ENCODE results near the gene GATAD2A.
"Not testable (repeated sequence)": the region's sequence is repeated elsewhere in the genome, so short reads cannot be mapped to it uniquely, and the experiment has no call there.

Gene GATAD2A

GRCh38 chr19:19438366-19439175, 33.1 kb downstream of the GATAD2A start:
- H3K4me3 ChIP-seq (ENCODE audit: low read length) = no peak overlapping the region
- DNase-seq (ENCODE audit: low read depth, low spot score) = no peak

- DNase-seq (ENCODE audit: low read depth, low spot score) = no peak
- H3K4me3 ChIP-seq (ENCODE audit: low read length) = no peak overlapping the region
Measured at GRCh38 chr19:19439176-19439482, 33.7 kb downstream of the GATAD2A start.

GRCh38 chr19:19443283-19443682, 37.8 kb downstream of the GATAD2A start:
- no peak for DNase-seq (ENCODE audit: low read depth, low spot score)
- no peak overlapping the region for H3K4me3 ChIP-seq (ENCODE audit: low read length)

- H3K4me3 ChIP-seq (ENCODE audit: low read length) = no peak overlapping the region
- no peak for DNase-seq (ENCODE audit: low read depth, low spot score)
Measured at GRCh38 chr19:19443902-19444680, 38.6 kb downstream of the GATAD2A start.

- DNase-seq (ENCODE audit: low read depth, low spot score) = no peak
- no peak overlapping the region for H3K4me3 ChIP-seq (ENCODE audit: low read length)
Measured at GRCh38 chr19:19444681-19445155, 39.2 kb downstream of the GATAD2A start.

GRCh38 chr19:19445288-19445687, 39.8 kb downstream of the GATAD2A start:
- H3K4me3 ChIP-seq (ENCODE audit: low read length) = no peak overlapping the region

GRCh38 chr19:19445911-19446361, 40.5 kb downstream of the GATAD2A start:
- no peak overlapping the region for H3K4me3 ChIP-seq (ENCODE audit: low read length)
- no peak for DNase-seq (ENCODE audit: low read depth, low spot score)

More at GRCh38 chr19:19445288-19445687, 39.8 kb downstream of the GATAD2A start:
- DNase-seq (ENCODE audit: low read depth, low spot score) = no peak

GRCh38 chr19:19446655-19447437, 41.4 kb downstream of the GATAD2A start:
- no peak for DNase-seq (ENCODE audit: low read depth, low spot score)
- no peak overlapping the region for H3K4me3 ChIP-seq (ENCODE audit: low read length)

GRCh38 chr19:19447536-19448237, 42.2 kb downstream of the GATAD2A start:
- no peak for DNase-seq (ENCODE audit: low read depth, low spot score)
- H3K4me3 ChIP-seq (ENCODE audit: low read length) = no peak overlapping the region

- H3K4me3 ChIP-seq (ENCODE audit: low read length) = no peak overlapping the region
- no peak for DNase-seq (ENCODE audit: low read depth, low spot score)
Measured at GRCh38 chr19:19448238-19448544, 42.7 kb downstream of the GATAD2A start.

GRCh38 chr19:19451429-19452242, 46.2 kb downstream of the GATAD2A start:
- DNase-seq (ENCODE audit: low read depth, low spot score) = no peak
- H3K4me3 ChIP-seq (ENCODE audit: low read length) = no peak overlapping the region

GRCh38 chr19:19452243-19453124, 47.0 kb downstream of the GATAD2A start:
- no peak for DNase-seq (ENCODE audit: low read depth, low spot score)
- H3K4me3 ChIP-seq (ENCODE audit: low read length) = no peak overlapping the region

GRCh38 chr19:19453125-19453454, 47.6 kb downstream of the GATAD2A start:
- H3K4me3 ChIP-seq (ENCODE audit: low read length) = no peak overlapping the region
- no peak for DNase-seq (ENCODE audit: low read depth, low spot score)

GRCh38 chr19:19455166-19455919, 49.9 kb downstream of the GATAD2A start:
- H3K4me3 ChIP-seq (ENCODE audit: low read length); DNase-seq (ENCODE audit: low read depth, low spot score): not testable (repeated sequence)

GRCh38 chr19:19457671-19458070, 52.2 kb downstream of the GATAD2A start:
- no peak overlapping the region for H3K4me3 ChIP-seq (ENCODE audit: low read length)
- no peak for DNase-seq (ENCODE audit: low read depth, low spot score)

GRCh38 chr19:19458110-19458816, 52.8 kb downstream of the GATAD2A start:
- DNase-seq (ENCODE audit: low read depth, low spot score) = no peak
- H3K4me3 ChIP-seq (ENCODE audit: low read length) = no peak overlapping the region
